Fibroblast of lung (primary cell): ENCODE measurements around the gene A1BG.

Source experiments
- CTCF ChIP-seq, 2 donors: IDR thresholded peaks in 1 of 2; conservative IDR thresholded peaks in 1 of 2; 1 replicate in 1 of 2; 2 replicates in 1 of 2; pipeline ENCODE4 v1.5.1; 2011 to 2012; ENCODE audit warnings: low read length in 2 of 2, control low read depth in 1 of 2, inconsistent platforms in 1 of 2, low read depth in 1 of 2, mild to moderate bottlenecking in 1 of 2
- EZH2 ChIP-seq: IDR thresholded peaks from 2 replicates; pipeline ENCODE4 v1.5.1; 2012; ENCODE audit warnings: low read length, control low read depth, mild to moderate bottlenecking; ENCODE audit errors: missing control alignments

- TF ChIP-seq CTCF (conservative IDR thresholded peaks at IDR 0.05 in 1 of 2, IDR thresholded peaks at IDR 0.05 in 1 of 2; ENCODE audit: low read depth in 1 of 2, low read length in 2 of 2) = no peak
- no peak for TF ChIP-seq EZH2
These were observed 34.9 kb upstream of the A1BG start for GRCh38 chr19:58388175-58388526.
